ENCODE measurements around the gene TMEM260.
"Not testable (repeated sequence)": the region's sequence is repeated elsewhere in the genome, so short reads cannot be mapped to it uniquely, and the experiment has no call there.

The TMEM260 gene

DNA sequence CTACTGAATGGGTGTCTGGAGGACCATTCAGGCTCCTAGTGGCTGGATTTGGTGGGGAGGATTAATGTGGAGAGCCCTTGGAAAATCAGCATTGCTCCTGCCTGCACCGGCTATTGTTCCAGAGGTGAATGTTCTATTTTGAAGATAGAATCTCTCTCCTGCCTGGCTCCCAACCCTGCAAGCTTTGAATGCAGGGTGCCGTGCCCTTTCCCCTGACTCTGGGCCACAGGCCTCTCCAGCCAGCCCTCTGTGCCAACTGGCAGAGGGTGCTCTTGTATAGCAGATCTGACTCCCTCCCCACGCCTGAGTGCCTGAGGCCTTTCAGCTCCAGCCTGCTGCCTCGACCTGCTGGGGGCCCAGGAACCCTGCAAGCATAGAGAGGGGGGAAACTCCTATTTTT is 106.8 kb downstream of the TMEM260 start:
- no peak for DNase-seq

DNA sequence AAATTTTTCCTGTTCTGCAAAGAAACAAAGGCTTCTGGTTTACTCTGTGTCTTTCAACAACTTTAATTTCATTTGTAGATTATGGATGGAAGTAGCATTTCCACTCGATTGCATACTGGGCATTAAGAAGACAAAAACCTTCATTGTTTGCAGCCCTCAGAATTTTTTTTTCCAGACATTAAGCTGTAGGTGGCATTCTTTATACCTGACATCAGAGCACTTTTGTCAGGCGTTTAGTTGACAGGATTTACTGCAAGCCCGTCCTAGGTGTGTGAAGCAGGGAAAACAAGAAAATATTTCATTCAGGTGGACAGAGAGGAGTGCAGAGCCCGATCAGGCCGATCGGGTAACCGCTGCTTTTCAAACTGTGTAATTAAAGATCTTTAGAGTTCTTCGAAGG is 107.5 kb downstream of the TMEM260 start:
- no peak for DNase-seq

DNA sequence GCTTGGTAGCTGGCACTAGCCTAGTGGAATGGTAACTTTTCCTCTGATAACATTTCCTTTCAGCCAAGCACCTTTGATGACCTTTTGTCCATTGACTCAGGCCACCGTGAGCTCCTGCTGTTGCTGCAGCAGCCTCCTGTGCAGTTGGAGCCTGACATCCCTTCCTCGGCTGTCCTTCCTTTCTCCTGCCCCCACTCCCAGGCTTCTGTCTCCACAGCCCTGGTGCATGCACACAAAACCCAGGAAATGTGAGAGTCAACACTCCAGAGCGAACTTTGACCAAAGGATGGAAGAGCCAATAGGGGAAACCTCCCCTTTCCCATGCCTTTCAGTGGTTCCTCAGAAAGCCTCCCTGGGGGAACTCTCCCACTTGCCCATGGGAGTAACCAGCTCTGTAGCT is 115.0 kb downstream of the TMEM260 start:
- DNase-seq: no peak

DNA sequence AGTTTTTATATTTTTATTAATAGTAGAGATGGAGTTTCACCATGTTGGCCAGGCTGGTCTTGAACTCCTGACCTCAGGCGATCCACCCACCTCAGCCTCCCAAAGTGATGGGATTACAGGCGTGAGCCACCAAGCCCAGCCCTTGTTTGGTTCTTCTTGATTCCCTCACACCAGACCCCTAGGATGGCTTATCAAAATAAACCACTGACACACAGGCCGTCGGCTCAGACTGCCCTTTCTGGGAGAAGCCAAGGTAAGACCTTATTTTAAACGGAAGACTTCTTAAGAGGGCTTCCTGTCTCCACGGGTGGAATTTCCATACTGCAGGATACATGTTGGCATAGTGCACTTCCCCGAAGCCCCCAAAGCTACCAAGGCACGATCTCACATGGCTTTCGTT is 115.6 kb downstream of the TMEM260 start:
- not testable (repeated sequence) for DNase-seq
